T-helper 22 cell (primary cell): Measurements from ENCODE around the gene PLOD2.

ENCODE experiments used
- DNase-seq: peaks from one replicate; pipeline ENCODE4 v3.0.0-alpha.2; 2020; ENCODE audit warnings: low read depth

Gene PLOD2

GRCh38 chr3:146166415-146166821, 5.4 kb upstream of the PLOD2 start:
- no peak for DNase-seq

- DNase-seq = no peak
These were observed 4.9 kb upstream of the PLOD2 start for GRCh38 chr3:146165877-146166276.

GRCh38 chr3:146164971-146165769, 4.2 kb upstream of the PLOD2 start:
- DNase-seq = no peak

- DNase-seq = no peak
These were observed 3.5 kb upstream of the PLOD2 start for GRCh38 chr3:146164506-146164905.

- DNase-seq = no peak
These were observed 3.1 kb upstream of the PLOD2 start for GRCh38 chr3:146164071-146164470.

GRCh38 chr3:146163584-146163983, 2.6 kb upstream of the PLOD2 start:
- no peak for DNase-seq

- no peak for DNase-seq
These were observed 1.6 kb upstream of the PLOD2 start for GRCh38 chr3:146162561-146162960.

- DNase-seq = no peak
These were observed 649 bp upstream of the PLOD2 start for GRCh38 chr3:146161663-146162002.

GRCh38 chr3:146160321-146160963, 542 bp downstream of the PLOD2 start:
- no peak for DNase-seq

GRCh38 chr3:146159616-146160320, 1.2 kb downstream of the PLOD2 start:
- DNase-seq = no peak

- DNase-seq = no peak
These were observed 1.9 kb downstream of the PLOD2 start for GRCh38 chr3:146159037-146159436.

- DNase-seq = no peak
These were observed 3.5 kb downstream of the PLOD2 start for GRCh38 chr3:146157325-146158060.

GRCh38 chr3:146156666-146157314, 4.2 kb downstream of the PLOD2 start:
- no peak for DNase-seq

GRCh38 chr3:146156095-146156494, 4.9 kb downstream of the PLOD2 start:
- no peak for DNase-seq

GRCh38 chr3:146154995-146155394, 6.0 kb downstream of the PLOD2 start:
- DNase-seq = no peak

GRCh38 chr3:146154316-146154715, 6.7 kb downstream of the PLOD2 start:
- no peak for DNase-seq

- DNase-seq = no peak
These were observed 7.6 kb downstream of the PLOD2 start for GRCh38 chr3:146153429-146153828.

- no peak for DNase-seq
These were observed 8.2 kb downstream of the PLOD2 start for GRCh38 chr3:146152834-146153233.

GRCh38 chr3:146148468-146148931, 12.5 kb downstream of the PLOD2 start:
- DNase-seq = no peak

GRCh38 chr3:146145642-146146041, 15.3 kb downstream of the PLOD2 start:
- DNase-seq = no peak

- DNase-seq = no peak
These were observed 18.2 kb downstream of the PLOD2 start for GRCh38 chr3:146142757-146143156.

- no peak for DNase-seq
These were observed 21.3 kb downstream of the PLOD2 start for GRCh38 chr3:146139586-146140110.
